GM12873 (cell line): ENCODE results near the gene MAGI1.

Experiments used
- TF ChIP-seq, protein P1 (sequence below): IDR thresholded peaks from 2 replicates; pipeline ENCODE4 v1.5.1; 2012; ENCODE audit warnings: low read depth, mild to moderate bottlenecking, moderate library complexity, low read length, control low read depth; ENCODE audit not compliant: insufficient read depth; ENCODE audit errors: missing control alignments

The MAGI1 gene

DNA sequence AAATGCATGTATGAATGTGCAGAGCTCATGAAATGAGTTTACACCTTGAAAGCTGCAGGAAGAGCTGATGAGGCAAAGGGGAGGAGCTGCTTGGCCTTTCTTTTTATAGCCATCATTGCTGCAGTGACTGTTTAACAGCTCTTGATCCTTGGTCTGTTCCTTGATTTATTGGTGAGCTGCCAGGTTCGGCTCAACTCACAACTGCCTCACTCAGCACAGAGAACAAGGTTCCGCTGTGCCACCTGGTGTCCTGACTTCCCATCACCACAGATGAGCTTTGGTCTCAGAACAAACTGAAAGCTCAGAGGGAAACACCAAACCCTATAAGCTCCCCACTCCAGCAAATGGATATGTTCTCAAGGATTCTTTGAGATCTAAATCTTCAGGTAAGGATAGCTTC is 626.1 kb downstream of the MAGI1 start:
- TF ChIP-seq, protein P1, sequence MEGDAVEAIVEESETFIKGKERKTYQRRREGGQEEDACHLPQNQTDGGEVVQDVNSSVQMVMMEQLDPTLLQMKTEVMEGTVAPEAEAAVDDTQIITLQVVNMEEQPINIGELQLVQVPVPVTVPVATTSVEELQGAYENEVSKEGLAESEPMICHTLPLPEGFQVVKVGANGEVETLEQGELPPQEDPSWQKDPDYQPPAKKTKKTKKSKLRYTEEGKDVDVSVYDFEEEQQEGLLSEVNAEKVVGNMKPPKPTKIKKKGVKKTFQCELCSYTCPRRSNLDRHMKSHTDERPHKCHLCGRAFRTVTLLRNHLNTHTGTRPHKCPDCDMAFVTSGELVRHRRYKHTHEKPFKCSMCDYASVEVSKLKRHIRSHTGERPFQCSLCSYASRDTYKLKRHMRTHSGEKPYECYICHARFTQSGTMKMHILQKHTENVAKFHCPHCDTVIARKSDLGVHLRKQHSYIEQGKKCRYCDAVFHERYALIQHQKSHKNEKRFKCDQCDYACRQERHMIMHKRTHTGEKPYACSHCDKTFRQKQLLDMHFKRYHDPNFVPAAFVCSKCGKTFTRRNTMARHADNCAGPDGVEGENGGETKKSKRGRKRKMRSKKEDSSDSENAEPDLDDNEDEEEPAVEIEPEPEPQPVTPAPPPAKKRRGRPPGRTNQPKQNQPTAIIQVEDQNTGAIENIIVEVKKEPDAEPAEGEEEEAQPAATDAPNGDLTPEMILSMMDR = no peak

DNA sequence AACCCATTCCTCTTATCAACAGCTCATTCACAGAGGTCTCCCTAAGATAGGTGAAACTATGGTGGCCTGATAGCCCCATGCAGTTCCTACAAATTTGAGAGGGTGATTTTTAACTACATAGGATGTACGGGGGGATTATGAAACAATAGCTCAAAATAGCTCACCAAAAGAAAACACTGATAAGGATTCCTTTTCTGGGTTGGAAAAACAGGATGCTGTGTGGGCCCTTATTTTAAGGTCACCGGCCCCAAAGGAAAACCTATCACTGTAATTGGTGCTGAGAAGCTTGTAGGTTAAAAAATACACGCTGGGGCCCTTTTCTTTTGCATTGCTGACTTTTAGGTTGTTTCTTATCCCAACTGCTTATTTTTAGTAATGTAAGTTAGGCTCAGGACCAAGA is 627.4 kb downstream of the MAGI1 start:
- TF ChIP-seq, protein P1 = no peak

DNA sequence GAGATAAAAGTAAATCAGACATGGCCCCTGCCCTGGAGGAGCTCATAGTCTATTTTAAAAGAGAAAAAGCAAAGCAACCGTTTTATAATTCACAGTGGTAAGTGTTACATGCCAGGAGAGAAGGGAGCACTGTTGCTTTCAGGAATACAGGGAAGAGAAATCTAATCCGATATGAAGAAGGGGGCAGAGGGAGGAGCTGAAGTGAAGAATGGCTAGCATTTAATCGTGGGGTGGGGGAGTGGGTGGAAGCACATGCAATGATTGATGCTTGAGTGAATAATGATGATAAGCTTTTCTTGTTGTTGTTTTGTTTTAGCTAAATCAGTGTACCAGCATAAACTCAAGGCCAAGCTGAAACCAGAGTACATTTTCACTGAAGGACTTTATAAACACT is 629.5 kb downstream of the MAGI1 start:
- TF ChIP-seq, protein P1 = no peak

DNA sequence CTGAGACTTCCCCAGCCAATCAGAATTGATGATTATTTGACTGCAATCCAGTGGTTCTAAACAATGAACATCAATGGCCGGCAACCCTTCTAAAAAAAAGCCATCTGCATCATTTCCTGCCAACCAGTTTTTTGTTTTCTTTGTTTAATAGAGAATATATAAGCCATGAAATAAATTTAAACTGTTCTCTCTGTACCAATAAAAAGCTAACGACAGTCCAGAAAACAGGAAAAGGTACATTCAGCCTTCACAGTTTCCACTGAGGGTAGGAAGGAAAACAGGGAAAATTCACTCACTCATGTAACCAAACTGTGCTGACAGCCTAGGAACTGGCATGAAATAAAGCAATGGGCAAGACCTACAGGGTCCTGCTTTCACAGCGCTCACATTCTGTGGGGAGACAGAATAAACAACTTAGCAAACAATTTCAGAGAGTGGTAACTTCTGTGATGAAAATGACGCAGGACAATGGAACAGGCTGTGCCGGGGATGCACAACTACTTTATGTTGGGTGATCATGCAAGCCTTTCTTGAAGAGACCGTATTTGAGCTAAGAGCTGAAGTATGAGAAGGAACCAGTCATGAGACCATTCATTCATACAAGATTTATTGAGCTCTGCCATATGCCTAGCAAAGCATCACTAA is 630.1 kb downstream of the MAGI1 start:
- TF ChIP-seq, protein P1 = no peak

DNA sequence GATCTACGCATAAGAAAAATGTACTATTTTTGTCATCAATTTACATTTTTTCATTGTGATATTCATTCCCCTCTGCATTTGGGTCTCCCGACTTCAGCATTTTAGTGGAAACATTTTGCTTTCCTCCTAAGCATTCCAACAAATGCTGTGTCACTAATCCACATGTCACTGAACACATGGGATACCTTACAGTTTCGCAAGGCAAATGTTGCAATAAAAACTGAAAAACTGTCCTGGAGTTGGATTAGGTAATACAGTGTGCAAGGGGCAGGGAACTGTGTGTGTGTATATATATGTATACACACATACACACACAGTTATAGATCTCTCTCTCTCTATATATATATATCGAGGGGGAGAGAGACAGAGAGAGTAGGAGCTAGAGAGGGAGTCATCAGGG is 632.2 kb downstream of the MAGI1 start:
- TF ChIP-seq, protein P1 = no peak

DNA sequence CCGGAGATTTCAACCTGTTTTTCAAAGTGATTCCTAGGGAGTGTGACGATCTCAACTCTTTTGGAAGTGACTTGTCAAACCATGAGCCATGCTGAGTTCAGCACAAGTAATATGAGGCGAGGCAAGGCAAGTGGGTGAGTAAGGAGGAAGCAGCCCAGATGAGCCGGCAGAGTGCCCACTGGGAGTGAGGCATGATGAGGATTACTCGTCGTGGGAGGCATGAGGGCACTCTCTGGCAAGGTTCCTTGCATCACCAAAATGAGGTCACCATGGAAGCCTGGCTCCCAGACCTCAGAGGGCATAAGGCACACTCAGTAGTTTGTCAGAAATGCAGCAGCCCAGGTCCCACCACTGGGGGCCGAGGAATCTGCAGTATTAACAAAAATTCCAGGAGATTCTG is 636.1 kb downstream of the MAGI1 start:
- TF ChIP-seq, protein P1 = no peak

DNA sequence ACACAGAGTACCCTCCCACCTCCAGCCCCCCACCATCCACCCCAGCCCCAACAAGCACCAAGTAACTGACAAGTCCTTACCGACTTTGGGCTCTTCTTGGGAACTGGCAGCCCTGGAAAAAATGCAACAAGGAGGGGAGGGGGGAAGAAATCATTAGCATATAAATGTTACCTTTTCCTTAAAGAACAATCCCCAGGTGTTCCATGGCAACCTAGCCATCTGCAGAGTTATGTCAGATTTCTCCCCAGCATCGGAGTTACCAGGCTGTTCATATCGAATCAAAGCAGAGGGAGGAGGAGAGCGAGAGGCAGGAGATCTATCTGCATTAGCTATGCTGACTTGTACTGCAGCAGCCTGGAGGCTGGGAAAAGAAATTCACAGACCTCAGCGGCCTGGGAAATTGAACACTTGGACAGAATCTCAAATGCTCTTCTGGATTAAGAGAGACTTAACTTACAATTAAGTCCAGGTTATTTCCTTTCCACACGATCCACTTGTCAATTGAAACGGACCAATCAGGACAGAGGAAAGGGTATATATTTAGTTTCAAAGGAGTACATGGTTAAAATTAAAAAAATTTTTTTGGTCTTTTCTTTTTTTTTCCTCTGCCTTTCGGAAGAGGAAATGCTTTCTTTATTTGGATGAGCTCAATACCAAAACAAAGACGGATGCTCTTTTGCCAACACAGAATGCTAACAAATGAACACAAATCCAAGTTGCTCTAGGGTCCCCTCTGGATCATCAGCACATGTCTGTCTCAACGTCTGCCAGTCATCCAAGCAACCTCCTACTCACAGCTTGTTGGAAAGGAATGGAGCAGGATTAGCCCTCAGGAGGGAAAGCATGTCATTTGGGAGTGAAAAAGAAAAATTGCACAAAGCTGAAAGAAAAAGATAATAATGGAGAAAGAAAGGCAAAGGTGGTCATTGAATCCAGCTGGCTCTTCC is 637.1 kb downstream of the MAGI1 start:
- TF ChIP-seq, protein P1 = no peak
